Endothelial cell (in vitro differentiated cells): ENCODE measurements around the gene PEX10. TPM values are rescaled to one million over a fixed set of nuclear protein-coding genes. Genes with fewer than 3 reads are reported as not detected.

Source experiments
- DNase-seq: peaks from one replicate; pipeline ENCODE4 v3.0.0; 2021; ENCODE audit warnings: low spot score
- H3K27ac Mint-ChIP-seq: one replicate; pipeline ENCODE4 v1.8.0; 2021; ENCODE audit warnings: mixed read lengths, inconsistent platforms; ENCODE audit not compliant: unreplicated experiment
- H3K27me3 Mint-ChIP-seq: one replicate; pipeline ENCODE4 v1.8.0; 2021; ENCODE audit warnings: mild to moderate bottlenecking, moderate library complexity, mixed read lengths, inconsistent platforms; ENCODE audit not compliant: unreplicated experiment
- H3K36me3 Mint-ChIP-seq: one replicate; pipeline ENCODE4 v1.8.0; 2021; ENCODE audit warnings: mild to moderate bottlenecking, low read depth, mixed read lengths, inconsistent platforms; ENCODE audit not compliant: unreplicated experiment
- H3K4me1 Mint-ChIP-seq: one replicate; pipeline ENCODE4 v1.8.0; 2021; ENCODE audit warnings: mild to moderate bottlenecking, mixed read lengths, inconsistent platforms; ENCODE audit not compliant: unreplicated experiment
- H3K4me3 Mint-ChIP-seq: one replicate; pipeline ENCODE4 v1.8.0; 2021; ENCODE audit warnings: mild to moderate bottlenecking, mixed read lengths, inconsistent platforms; ENCODE audit not compliant: unreplicated experiment
- H3K9me3 Mint-ChIP-seq: one replicate; pipeline ENCODE4 v1.8.0; 2021; ENCODE audit warnings: mixed read lengths, inconsistent platforms; ENCODE audit not compliant: unreplicated experiment
- CTCF ChIP-seq: fragments of 200-600 bp; sonication (generic); IDR thresholded peaks from one replicate; pipeline ENCODE4 v1.5.0; 2021; ENCODE audit warnings: antibody characterized with exemption; ENCODE audit not compliant: unreplicated experiment
- total RNA-seq: library from RNA; stranded (reverse); fragmentation: NEBNext Ultra II Directional; extraction: Animal tissue kit (Norgen Biotek cat#: 25700); gene quantifications from one replicate; pipeline ENCODE4 v1.2.1, GENCODE V29; 2021; ENCODE audit not compliant: unreplicated experiment

The PEX10 gene
- total RNA-seq, 1 donor from 2014 or later: 25.4 TPM

GRCh38 chr1:2405588-2406295, 6.6 kb downstream of the PEX10 start:
- no peaks in the 10 kb centered on the region for H3K4me1 Mint-ChIP-seq
- no peak overlapping the region for H3K4me3 Mint-ChIP-seq
- no peak for TF ChIP-seq CTCF
- H3K9me3 Mint-ChIP-seq: no peaks in the 10 kb centered on the region
- no peak overlapping the region for H3K27ac Mint-ChIP-seq
- DNase-seq: no peak
- peaks cover 35% of the 10 kb centered on the region for H3K36me3 Mint-ChIP-seq
- peaks cover 9% of the 10 kb centered on the region for H3K27me3 Mint-ChIP-seq

GRCh38 chr1:2404890-2405511, 7.4 kb downstream of the PEX10 start:
- Mint-ChIP-seq H3K36me3 (peaks cover 39% of the 10 kb centered on the region), H3K27ac (peak overlapping the region; percentile 61), H3K4me1 (no peaks in the 10 kb centered on the region), H3K27me3 (peaks cover 9% of the 10 kb centered on the region), H3K9me3 (no peaks in the 10 kb centered on the region), H3K4me3 (no peak overlapping the region)
- TF ChIP-seq CTCF: no peak
- DNase-seq: no peak

- TF ChIP-seq CTCF: no peak
- H3K4me3 Mint-ChIP-seq: peak overlapping the region; percentile 37
- H3K9me3 Mint-ChIP-seq: no peaks in the 10 kb centered on the region
- H3K4me1 Mint-ChIP-seq: no peaks in the 10 kb centered on the region
- DNase-seq: no peak
- peaks cover 7% of the 10 kb centered on the region for H3K27me3 Mint-ChIP-seq
- H3K27ac Mint-ChIP-seq: peak overlapping the region; percentile 61
- H3K36me3 Mint-ChIP-seq: peaks cover 44% of the 10 kb centered on the region
These were observed 8.0 kb downstream of the PEX10 start for GRCh38 chr1:2404142-2404889.

- Mint-ChIP-seq H3K4me3 (peak overlapping the region; percentile 54), H3K36me3 (peaks cover 45% of the 10 kb centered on the region), H3K27me3 (peaks cover 7% of the 10 kb centered on the region), H3K27ac (no peak overlapping the region), H3K9me3 (no peaks in the 10 kb centered on the region), H3K4me1 (no peaks in the 10 kb centered on the region)
- no peak for DNase-seq
- TF ChIP-seq CTCF: no peak
These were observed 9.1 kb downstream of the PEX10 start for GRCh38 chr1:2403273-2403672.
